HepG2 (cell line): ENCODE measurements around the gene TMPRSS7. TPM values are rescaled to one million over a fixed set of nuclear protein-coding genes. Genes with fewer than 3 reads are reported as not detected.

Experiments used
- ATAC-seq: fragments of 200-7000 bp; cut with Tn5 transposase; 3 replicates; pipeline ENCODE4 v1.9.1; 2020; ENCODE audit warnings: mild to moderate bottlenecking, moderate library complexity
- BruUV-seq: library from RNA; stranded (reverse); fragments of 400-500 nt; replicated peaks from 2 replicates; lab custom pipeline; 2021; lab: Mats Ljungman, UMichigan
- CTCF ChIA-PET: fragments of 300-600 bp; formaldehyde crosslinking; extraction: SDS; loops from one replicate; lab custom pipeline; 2021; ENCODE audit warnings: low total read pairs, inconsistent platforms, low intra/inter-chr PET ratio; lab: Yijun Ruan, JAX
- POLR2A ChIA-PET: fragments of 350-600 bp; sonication (Branson Sonifier 250); formaldehyde crosslinking; loops from one replicate; lab custom pipeline; 2020; ENCODE audit warnings: antibody characterized with exemption, inconsistent platforms; lab: Yijun Ruan, JAX
- DNase-seq: peaks from one replicate; pipeline ENCODE4 v3.0.0-alpha.2; 2015; ENCODE audit warnings: low spot score
- FAIRE-seq: peaks from 3 replicates; lab custom pipeline; 2011; peaks lifted over from hg19 to GRCh38; lab: Jason Lieb, UNC
- H2AFZ ChIP-seq: one replicate; pipeline ENCODE4 v1.6.1; 2011; ENCODE audit warnings: low read length, inconsistent platforms
- H3K27ac ChIP-seq: fragments of 300-600 bp; 3 replicates; pipeline ENCODE4 v1.8.0; 2011; ENCODE audit warnings: mixed run types, mild to moderate bottlenecking, mixed read lengths, low read length, inconsistent platforms; ENCODE audit not compliant: insufficient read depth; ENCODE audit errors: extremely low read length
- H3K27me3 ChIP-seq, 2 experiments: fragments of 200-600 bp in 1 of 2; 2 replicates in 1 of 2; 3 replicates in 1 of 2; pipeline versions ENCODE4 v1.6.0 to v1.8.0; 2011; ENCODE audit warnings: low read length in 2 of 2, mild to moderate bottlenecking in 2 of 2, moderate library complexity in 2 of 2, inconsistent platforms in 1 of 2; ENCODE audit not compliant: insufficient read depth in 2 of 2, control insufficient read depth in 1 of 2
- H3K36me3 ChIP-seq, 2 experiments: fragments of 200-600 bp in 1 of 2; replicated peaks in 1 of 2; 2 replicates in 1 of 2; 3 replicates in 1 of 2; pipeline versions ENCODE4 v1.5.1 to v1.8.0; 2011; ENCODE audit warnings: low read length in 2 of 2, inconsistent platforms in 1 of 2; ENCODE audit not compliant: insufficient read depth in 2 of 2, control insufficient read depth in 1 of 2
- H3K4me1 ChIP-seq: 2 replicates; pipeline ENCODE4 v1.5.1; 2012; ENCODE audit warnings: low read length, inconsistent platforms; ENCODE audit not compliant: insufficient read depth
- H3K4me2 ChIP-seq: 2 replicates; pipeline ENCODE4 v1.6.0; 2011; ENCODE audit warnings: low read depth, low read length, inconsistent platforms
- H3K4me3 ChIP-seq, 3 experiments: fragments of 200-600 bp in 1 of 3; sonication (generic), shearing (Covaris generic) in 1 of 3; replicated peaks in 1 of 3; 2 replicates each; pipeline ENCODE4 v1.5.1; 2011 to 2016; ENCODE audit warnings: low read length in 3 of 3, inconsistent platforms in 2 of 3, low read depth in 2 of 3, mild to moderate bottlenecking in 2 of 3, control low read depth in 1 of 3, mixed read lengths in 1 of 3; ENCODE audit not compliant: insufficient read depth in 1 of 3
- H3K79me2 ChIP-seq: one replicate; pipeline ENCODE4 v1.6.1; 2011; ENCODE audit warnings: low read length, inconsistent platforms; ENCODE audit not compliant: insufficient read depth
- H3K9ac ChIP-seq: 2 replicates; pipeline ENCODE4 v1.6.0; 2011; ENCODE audit warnings: mild to moderate bottlenecking, low read depth, low read length, inconsistent platforms; ENCODE audit not compliant: insufficient read depth
- H3K9me3 ChIP-seq: 2 replicates; pipeline ENCODE4 v1.5.1; 2012; ENCODE audit warnings: mild to moderate bottlenecking, low read length
- H4K20me1 ChIP-seq: 2 replicates; pipeline ENCODE4 v1.6.0; 2011; ENCODE audit warnings: inconsistent platforms, mild to moderate bottlenecking, low read length, moderate library complexity; ENCODE audit not compliant: insufficient read depth
- CBX2 ChIP-seq, 2 experiments: fragments of 200-600 bp in 1 of 2; sonication (generic); formaldehyde crosslinking in 1 of 2; IDR thresholded peaks; 2 replicates each; pipeline versions ENCODE4 v1.7.0 to v1.8.1; 2018 to 2022; ENCODE audit warnings: low read depth in 2 of 2, low read length in 1 of 2, mild to moderate bottlenecking in 1 of 2, missing genetic modification reagents in 1 of 2
- HIVEP1 ChIP-seq: sonication (generic); formaldehyde crosslinking; IDR thresholded peaks from 2 replicates; pipeline ENCODE4 v1.4.0; 2020; ENCODE audit warnings: mild to moderate bottlenecking, missing genetic modification reagents
- KDM5B ChIP-seq: sonication (generic); formaldehyde crosslinking; IDR thresholded peaks from 2 replicates; pipeline ENCODE4 v1.4.0; 2020; ENCODE audit warnings: missing genetic modification reagents, mild to moderate bottlenecking, borderline replicate concordance
- MAFK ChIP-seq, 2 experiments: IDR thresholded peaks in 1 of 2; conservative IDR thresholded peaks in 1 of 2; 2 replicates each; pipeline ENCODE4 v1.6.1; 2011; ENCODE audit warnings: improper control_type of control experiment in 2 of 2, low read length in 2 of 2
- NFYB ChIP-seq: sonication (generic); formaldehyde crosslinking; IDR thresholded peaks from 2 replicates; pipeline ENCODE4 v1.4.0; 2020; ENCODE audit warnings: missing genetic modification reagents
- TFAP4 ChIP-seq: sonication (generic); IDR thresholded peaks from 2 replicates; pipeline ENCODE4 v1.6.1; 2016; ENCODE audit warnings: low read depth, borderline replicate concordance
- TFDP1 ChIP-seq: IDR thresholded peaks from 2 replicates; pipeline ENCODE4 v1.6.1; 2016; ENCODE audit warnings: missing compliant biosample characterization, missing genetic modification reagents, borderline replicate concordance
- TFE3 ChIP-seq: IDR thresholded peaks from 2 replicates; pipeline ENCODE4 v1.6.1; 2016
- TOE1 ChIP-seq: sonication (generic); formaldehyde crosslinking; IDR thresholded peaks from 2 replicates; pipeline ENCODE4 v1.4.0; 2020; ENCODE audit warnings: mild to moderate bottlenecking, missing genetic modification reagents
- ZFP1 ChIP-seq: IDR thresholded peaks from 2 replicates; pipeline ENCODE4 v1.6.1; 2016
- ZNF607 ChIP-seq: sonication (generic); formaldehyde crosslinking; IDR thresholded peaks from 2 replicates; pipeline ENCODE4 v1.5.1; 2020; ENCODE audit warnings: missing genetic modification reagents, mild to moderate bottlenecking, borderline replicate concordance
- ZNF670 ChIP-seq: sonication (generic); formaldehyde crosslinking; IDR thresholded peaks from 2 replicates; pipeline ENCODE4 v1.8.0; 2022; ENCODE audit warnings: mild to moderate bottlenecking, missing genetic modification reagents, borderline replicate concordance
- ZNF761 ChIP-seq: sonication (generic); formaldehyde crosslinking; conservative IDR thresholded peaks from 2 replicates; pipeline ENCODE4 v1.4.0; 2020; ENCODE audit warnings: mild to moderate bottlenecking, missing genetic modification reagents
- WGBS: methylation state at CpG from one replicate; pipeline ENCODE4 v1.1.6; 2017; ENCODE audit warnings: low lambda C conversion rate; 5-methylcytosine and 5-hydroxymethylcytosine counted together
- in situ Hi-C: cut with HindIII; loops from 2 replicates; pipeline ENCODE4 v1.10.0; 2017; ENCODE audit warnings: low pct_unique_long_range_greater_than_20kb; ENCODE audit not compliant: extremely low pct_ligation_motif_present
- intact Hi-C: fragments of 100-400 bp; cut with micrococcal nuclease; formaldehyde crosslinking; loops from one replicate; pipeline ENCODE4 v1.10.0; 2022; ENCODE audit not compliant: unreplicated experiment
- polyA plus RNA-seq, 8 experiments: library from polyadenylated mRNA; depleted of rRNA in 3 of 8; stranded (reverse) in 7 of 8; unstranded in 1 of 8; fragments of >200 nt; fragmentation: Illumina TruSeq in 4 of 8; extraction: Trizol in 4 of 8; gene quantifications; 2 replicates each; pipeline versions ENCODE4 v1.2.1 to v1.2.3, GENCODE V29; 2011 to 2016; ENCODE audit warnings: low read depth in 4 of 8, missing spikeins in 1 of 8, mixed read lengths in 1 of 8; ENCODE audit not compliant: insufficient read depth in 1 of 8
- total RNA-seq, 5 experiments: library from RNA; depleted of rRNA; stranded (reverse); fragments of >200 nt; fragmentation: Illumina TruSeq; extraction: Trizol; gene quantifications; 2 replicates each; pipeline ENCODE4 v1.2.3, GENCODE V29; 2016; ENCODE audit warnings: low read depth in 1 of 5

The TMPRSS7 gene
- total and polyA plus RNA-seq, 2 of the 13 experiments (the other 11 are each of a cell fraction or from before 2014, with no cell fraction given), result not detected

- ChIA-PET CTCF (no interaction called here), POLR2A (no interaction called here)
- H3K4me2 ChIP-seq, result no peak overlapping the region
- 24% methylated on average over 1 of the region's 1 CpG for WGBS
- H3K9ac ChIP-seq, result no peak overlapping the region
- intact Hi-C loops, result no loop called here
- no peak for DNase-seq
- no peaks in the 10 kb centered on the region for H3K36me3 ChIP-seq
- no peaks in the 10 kb centered on the region for H3K9me3 ChIP-seq
- no peak for FAIRE-seq
- no peak overlapping the region for H2AFZ ChIP-seq
- in situ Hi-C loops, result no loop called here
- no peak overlapping the region for H3K4me3 ChIP-seq
- no peak for ATAC-seq
- no TSS peak for BruUV-seq
- no peaks in the 10 kb centered on the region for H3K27me3 ChIP-seq
- H3K79me2 ChIP-seq, result no peaks in the 10 kb centered on the region
- no peak overlapping the region for H3K27ac ChIP-seq
- no peaks in the 10 kb centered on the region for H4K20me1 ChIP-seq
- no peaks in the 10 kb centered on the region for H3K4me1 ChIP-seq
- no peak for TF ChIP-seq TFE3 (CRISPR knock-in tag)
Observed at GRCh38 chr3:112126511-112126911, 92.0 kb downstream of the TMPRSS7 start.

- ATAC-seq (no peak), FAIRE-seq (no peak), DNase-seq (no peak)
- H3K4me1 ChIP-seq, result no peaks in the 10 kb centered on the region
- H3K36me3 ChIP-seq, result no peaks in the 10 kb centered on the region
- CTCF ChIA-PET, result no interaction called here
- no peak overlapping the region for H3K9ac ChIP-seq
- H3K79me2 ChIP-seq, result no peaks in the 10 kb centered on the region
- H3K9me3 ChIP-seq, result no peaks in the 10 kb centered on the region
- no peak overlapping the region for H3K4me2 ChIP-seq
- no peak overlapping the region for H3K27ac ChIP-seq
- POLR2A ChIA-PET, result no interaction called here
- no TSS peak for BruUV-seq
- no peak overlapping the region for H3K4me3 ChIP-seq
- in situ Hi-C loops (no loop called here), intact Hi-C loops (no loop called here)
- 42% methylated on average over 10 of the region's 10 CpGs for WGBS
- H2AFZ ChIP-seq, result no peak overlapping the region
- H3K27me3 ChIP-seq, result no peaks in the 10 kb centered on the region; a peak in 1 of 5 replicates
- no peaks in the 10 kb centered on the region for H4K20me1 ChIP-seq
- TF ChIP-seq ZNF607 (CRISPR knock-in tag), result no peak
- TF ChIP-seq CBX2 (IDR thresholded peaks at IDR 0.05; ENCODE audit: low read depth, low read length), result no peak
- no peak for TF ChIP-seq CBX2 (CRISPR knock-in tag; IDR thresholded peaks at IDR 0.05; ENCODE audit: low read depth)
- no peak for TF ChIP-seq HIVEP1
- no peak for TF ChIP-seq ZFP1 (CRISPR knock-in tag)
- no peak for TF ChIP-seq NFYB (CRISPR knock-in tag)
- no peak for TF ChIP-seq TFAP4
- no peak for TF ChIP-seq ZNF670
- no peak for TF ChIP-seq TOE1 (CRISPR knock-in tag)
- no peak for TF ChIP-seq MAFK (conservative IDR thresholded peaks at IDR 0.05 in 1 of 2, IDR thresholded peaks at IDR 0.05 in 1 of 2; ENCODE audit: low read length in 2 of 2)
- TF ChIP-seq TFDP1 (CRISPR knock-in tag), result no peak
- TF ChIP-seq ZNF761 (CRISPR knock-in tag), result no peak
- no peak for TF ChIP-seq KDM5B (CRISPR knock-in tag)
Observed at GRCh38 chr3:112127522-112128494, 93.3 kb downstream of the TMPRSS7 start.
